ENCODE results near the gene DLG1. TPM values are rescaled to one million over a fixed set of nuclear protein-coding genes. Genes with fewer than 3 reads are reported as not detected.
A peak's percentile ranks its signal among the peaks of the same experiment; 100 is the strongest.

DLG1 gene
- total RNA-seq, 1 donor from 2014 or later, result 168 TPM

GRCh38 chr3:197023998-197024651 is 274.3 kb downstream of the DLG1 start:
- Mint-ChIP-seq H3K36me3 (ENCODE audit: unreplicated experiment) (no peaks in the 10 kb centered on the region), H3K9me3 (ENCODE audit: unreplicated experiment) (no peaks in the 10 kb centered on the region), H3K27me3 (ENCODE audit: unreplicated experiment) (peaks cover 25% of the 10 kb centered on the region), H3K4me3 (ENCODE audit: unreplicated experiment) (no peak overlapping the region), H3K27ac (ENCODE audit: unreplicated experiment) (no peak overlapping the region), H3K4me1 (ENCODE audit: unreplicated experiment) (peaks cover 18% of the 10 kb centered on the region)
- DNase-seq (ENCODE audit: extremely low spot score, unreplicated experiment), result peak; percentile 83
- TF ChIP-seq, protein P1, sequence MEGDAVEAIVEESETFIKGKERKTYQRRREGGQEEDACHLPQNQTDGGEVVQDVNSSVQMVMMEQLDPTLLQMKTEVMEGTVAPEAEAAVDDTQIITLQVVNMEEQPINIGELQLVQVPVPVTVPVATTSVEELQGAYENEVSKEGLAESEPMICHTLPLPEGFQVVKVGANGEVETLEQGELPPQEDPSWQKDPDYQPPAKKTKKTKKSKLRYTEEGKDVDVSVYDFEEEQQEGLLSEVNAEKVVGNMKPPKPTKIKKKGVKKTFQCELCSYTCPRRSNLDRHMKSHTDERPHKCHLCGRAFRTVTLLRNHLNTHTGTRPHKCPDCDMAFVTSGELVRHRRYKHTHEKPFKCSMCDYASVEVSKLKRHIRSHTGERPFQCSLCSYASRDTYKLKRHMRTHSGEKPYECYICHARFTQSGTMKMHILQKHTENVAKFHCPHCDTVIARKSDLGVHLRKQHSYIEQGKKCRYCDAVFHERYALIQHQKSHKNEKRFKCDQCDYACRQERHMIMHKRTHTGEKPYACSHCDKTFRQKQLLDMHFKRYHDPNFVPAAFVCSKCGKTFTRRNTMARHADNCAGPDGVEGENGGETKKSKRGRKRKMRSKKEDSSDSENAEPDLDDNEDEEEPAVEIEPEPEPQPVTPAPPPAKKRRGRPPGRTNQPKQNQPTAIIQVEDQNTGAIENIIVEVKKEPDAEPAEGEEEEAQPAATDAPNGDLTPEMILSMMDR (IDR thresholded peaks at IDR 0.05), result no peak

GRCh38 chr3:197023241-197023997 is 275.0 kb downstream of the DLG1 start:
- Mint-ChIP-seq H3K9me3 (ENCODE audit: unreplicated experiment) (no peaks in the 10 kb centered on the region), H3K36me3 (ENCODE audit: unreplicated experiment) (no peaks in the 10 kb centered on the region), H3K27me3 (ENCODE audit: unreplicated experiment) (peaks cover 31% of the 10 kb centered on the region), H3K4me3 (ENCODE audit: unreplicated experiment) (peak overlapping the region; percentile 16), H3K27ac (ENCODE audit: unreplicated experiment) (no peak overlapping the region), H3K4me1 (ENCODE audit: unreplicated experiment) (peaks cover 14% of the 10 kb centered on the region)
- peak; percentile 77 for DNase-seq (ENCODE audit: extremely low spot score, unreplicated experiment)
- TF ChIP-seq, protein P1 (IDR thresholded peaks at IDR 0.05), result no peak

- peaks cover 31% of the 10 kb centered on the region for H3K27me3 Mint-ChIP-seq (ENCODE audit: unreplicated experiment)
- TF ChIP-seq, protein P1 (IDR thresholded peaks at IDR 0.05), result no peak
Observed at GRCh38 chr3:197022405-197023231, 275.8 kb downstream of the DLG1 start.

DNA sequence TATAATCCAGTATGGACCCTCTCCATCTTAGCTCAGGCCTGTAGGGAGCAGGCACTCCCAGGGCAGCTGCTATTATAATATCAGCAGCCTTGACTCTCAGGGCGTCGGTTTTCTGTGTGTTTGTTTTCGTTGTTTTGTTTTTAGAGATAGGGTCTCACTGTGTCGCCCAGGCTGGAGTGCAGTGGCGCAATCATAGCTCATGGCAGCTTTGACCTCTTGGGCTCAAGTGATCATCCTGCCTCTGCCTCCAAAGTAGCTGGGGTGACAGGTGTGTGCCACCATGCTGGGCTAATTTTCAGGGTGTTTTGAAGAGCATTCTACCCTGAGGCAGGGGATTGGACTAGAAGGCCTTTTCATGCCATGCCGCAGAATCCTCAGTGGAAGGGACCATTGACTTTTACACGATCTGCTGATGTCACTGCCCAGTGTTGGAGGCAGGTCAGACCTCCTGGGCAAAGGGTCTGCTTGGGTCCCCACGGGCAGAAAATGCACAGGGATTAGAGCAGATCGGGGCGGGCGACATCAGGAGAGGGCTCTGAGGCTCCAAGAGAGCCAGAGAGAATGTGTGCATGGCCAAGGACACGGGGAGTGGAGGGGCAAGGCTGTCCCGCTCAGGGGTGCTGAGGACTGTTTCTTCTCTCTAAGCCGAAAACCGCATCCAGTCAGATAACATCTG is 276.5 kb downstream of the DLG1 start:
- Mint-ChIP-seq H3K9me3 (ENCODE audit: unreplicated experiment) (no peaks in the 10 kb centered on the region), H3K4me3 (ENCODE audit: unreplicated experiment) (no peak overlapping the region), H3K36me3 (ENCODE audit: unreplicated experiment) (no peaks in the 10 kb centered on the region), H3K27me3 (ENCODE audit: unreplicated experiment) (peaks cover 31% of the 10 kb centered on the region), H3K4me1 (ENCODE audit: unreplicated experiment) (peaks cover 12% of the 10 kb centered on the region), H3K27ac (ENCODE audit: unreplicated experiment) (no peak overlapping the region)
- TF ChIP-seq, protein P1 (IDR thresholded peaks at IDR 0.05), result no peak
- no peak for DNase-seq (ENCODE audit: extremely low spot score, unreplicated experiment)

More at GRCh38 chr3:197022405-197023231, 275.8 kb downstream of the DLG1 start:
- no peak overlapping the region for H3K27ac Mint-ChIP-seq (ENCODE audit: unreplicated experiment)
- no peaks in the 10 kb centered on the region for H3K9me3 Mint-ChIP-seq (ENCODE audit: unreplicated experiment)
- H3K36me3 Mint-ChIP-seq (ENCODE audit: unreplicated experiment), result no peaks in the 10 kb centered on the region
- peaks cover 12% of the 10 kb centered on the region for H3K4me1 Mint-ChIP-seq (ENCODE audit: unreplicated experiment)
- peak overlapping the region; percentile 14 for H3K4me3 Mint-ChIP-seq (ENCODE audit: unreplicated experiment)
- DNase-seq (ENCODE audit: extremely low spot score, unreplicated experiment), result peak; percentile 81
